Transverse colon (tissue), 4 donors: ENCODE results near the gene SUMO2. TPM values are rescaled to one million over a fixed set of nuclear protein-coding genes. Genes with fewer than 3 reads are reported as not detected.

Source experiments
- DNase-seq: peaks from one replicate; pipeline ENCODE4 v3.0.0-alpha.2; 2019
- H3K27ac ChIP-seq, 4 donors: fragments of 200-600 bp; sonication (generic); 2 replicates each; pipeline ENCODE4 v1.5.1; 2016 to 2018; ENCODE audit warnings: inconsistent platforms in 4 of 4
- H3K27me3 ChIP-seq: fragments of 200-600 bp; sonication (generic); 2 replicates; pipeline ENCODE4 v1.5.1; 2017; ENCODE audit warnings: inconsistent platforms
- H3K36me3 ChIP-seq, 4 donors: fragments of 200-600 bp; sonication (generic); 2 replicates each; pipeline ENCODE4 v1.5.1; 2017 to 2019; ENCODE audit warnings: inconsistent platforms in 4 of 4
- H3K4me1 ChIP-seq, 4 donors: fragments of 200-600 bp; sonication (generic); 2 replicates each; pipeline ENCODE4 v1.5.1; 2017 to 2020; ENCODE audit warnings: inconsistent platforms in 4 of 4
- H3K4me3 ChIP-seq, 4 donors: fragments of 200-600 bp; sonication (generic); 1 replicate in 1 of 4; 2 replicates in 3 of 4; pipeline versions ENCODE4 v1.5.1 to v1.6.1; 2017 to 2019; ENCODE audit warnings: inconsistent platforms in 4 of 4
- H3K9me3 ChIP-seq, 2 donors: fragments of 200-600 bp; sonication (generic); 2 replicates each; pipeline ENCODE4 v1.5.1; 2017 to 2019; ENCODE audit warnings: inconsistent platforms in 2 of 2
- CTCF ChIP-seq, 5 experiments: fragments of 200-600 bp in 3 of 5; fragments of 450-650 bp in 2 of 5; sonication (generic) in 3 of 5; IDR thresholded peaks; 1 replicate in 2 of 5; 2 replicates in 3 of 5; pipeline ENCODE4 v1.5.1; 2016 to 2017; ENCODE audit warnings: antibody characterized with exemption in 5 of 5, inconsistent platforms in 3 of 5, mild to moderate bottlenecking in 2 of 5, moderate library complexity in 1 of 5
- EP300 ChIP-seq: sonication (generic); formaldehyde crosslinking; IDR thresholded peaks from one replicate; pipeline ENCODE4 v1.6.1; 2017; ENCODE audit warnings: antibody characterized with exemption, low read depth
- POLR2A ChIP-seq: fragments of 450-650 bp; IDR thresholded peaks from one replicate; pipeline ENCODE4 v1.6.1; 2016; ENCODE audit warnings: antibody characterized with exemption, mild to moderate bottlenecking, moderate library complexity
- POLR2AphosphoS5 ChIP-seq, 3 donors: sonication (generic); formaldehyde crosslinking; IDR thresholded peaks; one replicate each; pipeline ENCODE4 v1.6.1; 2016; ENCODE audit warnings: antibody characterized with exemption in 3 of 3
- WGBS, 2 donors: methylation state at CpG; one replicate each; pipeline ENCODE4 v1.1.5; 2018; ENCODE audit warnings: low coverage in 1 of 2; 5-methylcytosine and 5-hydroxymethylcytosine counted together
- in situ Hi-C, 4 donors: fragments of 200-750 bp; cut with MboI; loops; one replicate each; pipeline versions ENCODE4 v1.15.0 to v1.15.1; 2017; ENCODE audit warnings: low sequenced_read_pairs in 3 of 4, low pct_ligation_motif_present in 1 of 4, low pct_unique_long_range_greater_than_20kb in 1 of 4
- intact Hi-C: fragments of 100-400 bp; cut with DNase I; formaldehyde crosslinking; loops from one replicate; pipeline ENCODE4 v1.15.1; 2023; ENCODE audit warnings: low total_unique reads
- total RNA-seq, 4 donors: library from RNA; depleted of rRNA; stranded (reverse); fragments of >200 nt; gene quantifications; one replicate each; pipeline ENCODE4 v1.1.0, GENCODE V29; 2016

SUMO2 gene
- total RNA-seq, 4 donors from 2014 or later, result 6.4 to 56.5 (median 47.9) TPM

GRCh38 chr17:75124819-75125162 is 58.0 kb downstream of the SUMO2 start:
- in situ Hi-C loops (no loop called here), intact Hi-C loops (no loop called here)
- Histone ChIP-seq H3K36me3 (no peaks in the 10 kb centered on the region), H3K9me3 (no peaks in the 10 kb centered on the region), H3K4me1 (peaks cover 13 to 82% (median 38%) of the 10 kb centered on the region in 4 donors), H3K27me3 (no peaks in the 10 kb centered on the region), H3K4me3 (no peak overlapping the region), H3K27ac (peak overlapping the region; percentile 82 to 89 (median 84))
- no peak for DNase-seq
- TF ChIP-seq CTCF (IDR thresholded peaks at IDR 0.05) (no peak), POLR2A (no peak), POLR2AphosphoS5 (IDR thresholded peaks at IDR 0.05) (no peak), EP300 (no peak)
- 76% methylated on average over 4 of the region's 4 CpGs; no CpG with 5 or more reads in 1 of the 2 donors for WGBS, 2 donors

- H3K36me3 ChIP-seq, result no peaks in the 10 kb centered on the region
- in situ Hi-C loops, result no loop called here
- peak overlapping the region; percentile 82 to 89 (median 84) for H3K27ac ChIP-seq
- peak; percentile 95 for DNase-seq
- no peak overlapping the region for H3K4me3 ChIP-seq
- peaks cover 13 to 77% (median 39%) of the 10 kb centered on the region in 4 donors for H3K4me1 ChIP-seq
- H3K9me3 ChIP-seq, result no peaks in the 10 kb centered on the region
- WGBS, 2 donors, result 52% methylated on average over 19 of the region's 19 CpGs; no CpG with 5 or more reads in 1 of the 2 donors
- peak; percentile 60 to 93 (median 82) for TF ChIP-seq POLR2AphosphoS5 (IDR thresholded peaks at IDR 0.05)
- TF ChIP-seq CTCF (IDR thresholded peaks at IDR 0.05), result no peak
- TF ChIP-seq EP300, result peak; percentile 75
- TF ChIP-seq POLR2A, result peak; percentile 79
- no peaks in the 10 kb centered on the region for H3K27me3 ChIP-seq
- intact Hi-C loops, result no loop called here
These were observed 58.5 kb downstream of the SUMO2 start for GRCh38 chr17:75124041-75124818.

- no peak overlapping the region for H3K4me3 ChIP-seq
- peak overlapping the region; percentile 85 to 89 (median 86) for H3K27ac ChIP-seq
- TF ChIP-seq POLR2A (no peak), POLR2AphosphoS5 (IDR thresholded peaks at IDR 0.05) (no peak), EP300 (no peak), CTCF (IDR thresholded peaks at IDR 0.05) (no peak)
- H3K4me1 ChIP-seq, result peaks cover 11 to 70% (median 31%) of the 10 kb centered on the region in 4 donors
- no peak for DNase-seq
- 93% methylated on average over 14 of the region's 14 CpGs; no CpG with 5 or more reads in 1 of the 2 donors for WGBS, 2 donors
- H3K36me3 ChIP-seq, result no peaks in the 10 kb centered on the region
- no peaks in the 10 kb centered on the region for H3K9me3 ChIP-seq
- H3K27me3 ChIP-seq, result no peaks in the 10 kb centered on the region
- in situ Hi-C loops (loop anchor here (10.0 kb wide), 2 partner anchors 56 to 86 kb away; partner anchors contain the start of gene NUP85 (in 1 of the 4)), intact Hi-C loops (loop anchor here (10.0 kb wide), 1 partner anchor 286 kb away; the partner anchor contains the start of gene GRB2)
These were observed 64.5 kb downstream of the SUMO2 start for GRCh38 chr17:75118307-75118706.

- intact Hi-C loops (loop anchor here (10.0 kb wide), 1 partner anchor 288 kb away; the partner anchor contains the start of gene GRB2), in situ Hi-C loops (loop anchor here (10.0 kb wide), 2 partner anchors 58 to 88 kb away; partner anchors contain the start of gene NUP85 (in 1 of the 4))
- no peak for TF ChIP-seq POLR2A
- TF ChIP-seq POLR2AphosphoS5 (IDR thresholded peaks at IDR 0.05), result no peak
- TF ChIP-seq EP300, result no peak
- TF ChIP-seq CTCF (IDR thresholded peaks at IDR 0.05), result no peak
- peaks cover 11 to 58% (median 31%) of the 10 kb centered on the region in 4 donors for H3K4me1 ChIP-seq
- peak overlapping the region in 2 of 4 donors; percentile 7 to 88 for H3K27ac ChIP-seq
- WGBS, 2 donors, result 78% methylated on average over 9 of the region's 9 CpGs; no CpG with 5 or more reads in 1 of the 2 donors
- H3K27me3 ChIP-seq, result no peaks in the 10 kb centered on the region
- H3K4me3 ChIP-seq, result no peak overlapping the region
- no peaks in the 10 kb centered on the region for H3K36me3 ChIP-seq
- DNase-seq, result no peak
- H3K9me3 ChIP-seq, result no peaks in the 10 kb centered on the region
These were observed 66.0 kb downstream of the SUMO2 start for GRCh38 chr17:75116737-75117136.
